ENCODE results near the gene CRYBA1.
"Not testable (repeated sequence)": the region's sequence is repeated elsewhere in the genome, so short reads cannot be mapped to it uniquely, and the experiment has no call there.

CRYBA1 gene, protein sequence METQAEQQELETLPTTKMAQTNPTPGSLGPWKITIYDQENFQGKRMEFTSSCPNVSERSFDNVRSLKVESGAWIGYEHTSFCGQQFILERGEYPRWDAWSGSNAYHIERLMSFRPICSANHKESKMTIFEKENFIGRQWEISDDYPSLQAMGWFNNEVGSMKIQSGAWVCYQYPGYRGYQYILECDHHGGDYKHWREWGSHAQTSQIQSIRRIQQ
- 0 reads per million in 2 experiments for total RNA-seq

DNA sequence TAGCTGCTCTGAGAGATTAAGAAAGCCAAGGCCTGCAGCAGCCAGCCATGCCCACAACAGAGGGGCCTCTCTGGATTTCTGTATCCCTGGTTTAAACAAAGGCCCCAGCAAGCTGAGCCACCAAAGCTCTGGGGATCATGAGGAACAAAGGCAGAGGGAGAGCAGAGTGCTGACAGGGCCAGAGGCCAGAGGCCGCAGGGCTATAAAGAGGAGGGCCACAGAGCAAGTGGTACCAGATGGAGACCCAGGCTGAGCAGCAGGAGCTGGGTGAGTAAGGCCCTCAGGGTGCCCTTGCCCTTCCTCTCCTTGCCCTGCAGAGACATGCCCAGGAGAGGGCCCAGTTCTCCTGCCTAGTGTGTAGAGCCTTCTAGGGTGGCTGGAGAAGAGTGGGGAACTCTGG lies at the start of gene CRYBA1:
TSS of gene CRYBA1 (plus strand) at position 232 of the 400 bp plus-strand sequence. CDS start at position 237, 5 bp downstream.
- DNase-seq (ENCODE audit: low read depth): no peak

DNA sequence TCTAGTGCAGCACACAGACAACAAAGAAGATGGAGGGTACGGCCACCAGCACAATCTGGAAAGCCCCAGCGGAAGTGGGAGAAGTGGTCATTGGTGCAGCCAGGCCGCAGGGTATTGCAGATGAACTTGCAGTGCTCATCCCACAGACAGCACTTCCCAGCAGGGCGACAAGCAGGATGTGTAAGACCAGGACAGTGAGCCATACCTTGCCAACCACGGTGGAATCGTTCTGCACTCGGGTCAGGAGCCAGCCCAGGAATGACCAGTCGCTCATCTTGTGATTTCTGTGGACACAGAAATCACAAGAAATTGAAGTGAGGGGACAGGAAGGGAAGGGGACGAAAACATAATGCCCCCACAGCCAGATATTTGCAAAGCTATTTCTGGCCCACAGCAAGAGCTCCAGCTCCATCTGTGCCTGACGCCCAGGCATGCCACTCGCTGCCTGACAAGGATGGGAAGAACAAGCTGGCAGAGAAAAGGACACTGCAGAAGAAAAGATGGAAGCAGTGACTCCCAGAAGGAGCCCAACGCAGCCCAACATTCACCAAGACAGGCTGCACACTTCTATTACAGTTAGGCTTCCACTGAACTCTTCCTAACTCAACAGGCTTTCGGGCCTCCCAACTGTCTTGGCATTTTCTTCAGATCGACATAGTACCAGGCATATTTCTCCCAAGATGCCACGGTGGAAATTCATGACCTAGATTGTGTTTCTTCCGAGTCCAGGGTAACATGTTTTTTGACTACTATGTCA lies 49.0 kb upstream of the CRYBA1 start:
- no peak for DNase-seq (ENCODE audit: low read depth)

DNA sequence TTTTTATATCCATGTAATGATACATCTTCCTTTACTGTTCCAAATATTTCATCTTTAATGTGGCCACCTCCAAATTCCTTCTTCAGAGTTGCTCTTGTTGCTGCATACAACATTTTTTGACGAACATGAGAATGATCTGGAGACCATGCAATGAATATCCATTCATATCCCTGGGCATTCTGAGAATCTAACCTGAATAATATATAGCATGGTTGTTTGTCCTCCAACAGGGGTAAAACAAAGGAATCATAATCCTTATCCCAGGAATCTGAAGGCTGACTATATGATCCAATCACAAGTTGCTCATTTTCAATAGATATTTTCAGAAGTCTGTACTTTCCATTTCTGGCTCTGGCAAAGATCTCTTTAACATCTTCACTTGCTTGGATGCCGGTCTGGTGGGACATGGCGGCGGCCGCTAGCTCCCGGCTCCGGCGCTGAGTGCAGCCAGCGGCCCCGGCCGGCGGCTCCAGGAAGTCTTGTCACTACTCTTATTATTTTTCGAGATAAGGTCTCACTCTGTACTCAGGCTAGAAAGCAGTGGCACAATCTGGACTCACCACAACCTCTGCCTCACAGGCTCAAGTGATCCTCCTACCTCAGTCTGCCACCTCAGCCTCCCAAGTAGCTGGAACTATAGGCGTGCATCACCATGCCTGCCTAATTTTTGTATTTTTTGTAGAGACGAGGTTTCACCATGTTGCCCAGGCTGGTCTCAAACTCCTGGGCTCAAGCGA lies 42.4 kb upstream of the CRYBA1 start:
- DNase-seq (ENCODE audit: low read depth): not testable (repeated sequence)

DNA sequence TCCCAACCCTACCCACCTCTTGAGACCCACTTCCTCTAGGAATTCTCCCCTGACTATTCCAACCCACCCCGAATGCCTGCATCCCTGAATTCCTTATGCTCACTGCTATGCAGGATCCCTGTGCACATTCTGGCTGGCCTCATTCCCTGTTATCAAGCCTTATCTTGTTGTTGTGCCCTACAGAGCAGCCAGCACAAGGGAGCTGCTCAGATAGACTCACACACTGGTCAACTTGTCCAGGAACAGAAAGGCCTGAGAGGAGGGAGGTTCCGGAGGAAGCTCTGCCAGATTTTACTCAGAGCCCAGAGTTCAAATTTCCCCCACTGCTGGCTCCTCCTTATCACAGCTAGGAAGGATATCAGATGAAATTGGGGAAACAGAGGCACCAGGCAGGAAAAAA lies 41.6 kb upstream of the CRYBA1 start:
- DNase-seq (ENCODE audit: low read depth): no peak

DNA sequence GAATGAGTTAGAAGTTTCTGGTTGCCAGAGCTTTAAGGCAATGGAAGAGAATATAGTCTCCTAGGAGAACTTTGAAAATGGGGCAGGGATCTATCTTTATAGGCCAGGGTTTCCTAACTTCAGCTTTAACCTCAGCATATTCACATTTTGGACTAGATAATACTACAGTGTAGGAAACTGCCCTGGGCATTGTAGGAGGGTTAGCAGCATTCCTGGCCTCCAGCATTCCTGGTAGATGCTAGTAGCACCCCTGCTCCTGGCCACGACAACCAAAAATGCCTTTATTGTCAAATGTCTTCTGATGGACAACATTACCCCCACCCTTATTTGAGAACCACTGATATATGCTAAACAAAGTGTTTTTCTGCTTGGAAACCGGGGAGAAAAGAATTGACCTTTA lies 38.7 kb upstream of the CRYBA1 start:
- DNase-seq (ENCODE audit: low read depth): no peak

DNA sequence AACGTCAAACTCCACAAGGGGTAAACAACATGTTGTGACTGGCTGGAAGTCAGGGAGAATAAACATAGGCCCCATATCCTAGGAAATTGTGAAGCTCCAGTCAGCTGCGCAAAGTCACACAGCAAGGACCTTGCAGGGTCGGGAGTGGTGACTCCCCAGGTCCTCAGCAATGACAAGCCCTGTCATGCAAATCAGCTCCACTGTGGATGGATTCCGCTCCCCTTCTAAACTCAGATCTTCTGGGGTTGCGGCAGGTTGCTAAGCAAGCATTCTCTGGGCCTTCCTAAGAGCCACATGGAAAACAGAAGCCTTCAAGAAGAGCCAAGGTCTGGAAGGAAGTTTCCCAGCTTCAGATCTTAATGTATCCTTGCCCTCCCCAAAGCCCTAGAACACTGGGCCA lies 37.6 kb upstream of the CRYBA1 start:
- DNase-seq (ENCODE audit: low read depth): no peak

DNA sequence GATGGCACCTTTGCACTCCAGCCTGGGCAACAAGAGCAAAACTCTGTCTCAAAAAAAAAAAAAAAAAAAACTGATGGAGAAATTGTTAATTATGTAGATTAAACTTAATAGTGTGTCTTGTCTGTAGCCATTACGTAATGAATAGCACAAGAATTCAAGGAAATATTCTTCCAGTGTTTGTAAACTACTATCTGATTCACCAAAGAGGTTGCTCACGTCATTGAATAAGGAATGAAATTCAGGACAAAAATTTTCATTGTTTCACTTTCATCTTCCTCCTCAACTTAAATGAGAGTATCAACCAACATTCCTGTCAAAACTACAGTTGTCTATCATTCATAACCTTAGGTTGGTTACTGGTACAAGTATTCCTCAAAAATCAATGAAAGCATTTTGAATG lies 35.8 kb upstream of the CRYBA1 start:
- no peak for DNase-seq (ENCODE audit: low read depth)

DNA sequence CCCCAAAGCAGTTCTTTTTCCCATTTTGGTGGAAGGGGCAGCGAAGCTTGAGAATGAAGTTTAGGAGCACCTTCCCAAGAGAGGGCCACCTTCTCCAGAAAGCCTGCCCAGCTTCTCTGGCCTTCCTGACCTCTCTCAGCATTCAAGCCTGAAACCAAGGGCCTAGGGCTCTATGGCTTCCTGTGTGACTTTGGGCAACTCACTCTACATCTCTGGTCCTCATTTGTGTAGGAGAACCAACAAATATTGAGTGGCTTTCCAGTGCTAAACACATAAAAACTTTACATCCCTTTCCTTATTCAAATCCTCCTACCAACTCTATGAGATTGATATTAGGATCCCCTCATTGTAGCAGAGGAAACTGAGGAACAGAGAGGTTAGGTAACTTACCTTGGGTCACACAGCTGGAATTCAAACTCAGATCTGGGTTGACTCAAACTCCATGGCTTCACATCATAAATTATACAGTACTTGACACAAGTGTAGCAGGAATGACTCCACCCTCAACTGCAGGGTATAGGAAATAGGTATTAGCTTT lies 34.5 kb upstream of the CRYBA1 start:
- no peak for DNase-seq (ENCODE audit: low read depth)

DNA sequence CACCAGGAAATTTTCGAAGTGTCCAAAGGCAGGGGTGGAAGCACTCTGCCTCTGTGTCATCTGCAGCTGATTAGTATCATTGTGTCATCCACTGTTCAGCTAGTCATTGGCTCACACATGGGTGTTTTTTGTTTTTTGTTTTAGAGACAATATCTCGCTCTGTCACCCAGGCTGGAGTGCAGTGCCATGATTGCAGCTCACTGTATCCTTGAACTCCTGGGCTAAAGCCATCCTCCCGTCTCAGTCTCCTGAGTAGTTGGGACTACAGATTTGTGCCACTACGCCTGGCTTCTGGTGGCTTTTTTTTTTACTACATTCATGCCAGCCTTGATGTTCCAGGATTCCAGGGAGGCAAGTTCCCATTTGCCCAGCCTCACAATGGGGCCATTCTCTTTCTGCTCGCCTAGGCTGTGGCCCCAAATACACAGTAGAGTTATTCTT lies 34.0 kb upstream of the CRYBA1 start:
- no peak for DNase-seq (ENCODE audit: low read depth)

DNA sequence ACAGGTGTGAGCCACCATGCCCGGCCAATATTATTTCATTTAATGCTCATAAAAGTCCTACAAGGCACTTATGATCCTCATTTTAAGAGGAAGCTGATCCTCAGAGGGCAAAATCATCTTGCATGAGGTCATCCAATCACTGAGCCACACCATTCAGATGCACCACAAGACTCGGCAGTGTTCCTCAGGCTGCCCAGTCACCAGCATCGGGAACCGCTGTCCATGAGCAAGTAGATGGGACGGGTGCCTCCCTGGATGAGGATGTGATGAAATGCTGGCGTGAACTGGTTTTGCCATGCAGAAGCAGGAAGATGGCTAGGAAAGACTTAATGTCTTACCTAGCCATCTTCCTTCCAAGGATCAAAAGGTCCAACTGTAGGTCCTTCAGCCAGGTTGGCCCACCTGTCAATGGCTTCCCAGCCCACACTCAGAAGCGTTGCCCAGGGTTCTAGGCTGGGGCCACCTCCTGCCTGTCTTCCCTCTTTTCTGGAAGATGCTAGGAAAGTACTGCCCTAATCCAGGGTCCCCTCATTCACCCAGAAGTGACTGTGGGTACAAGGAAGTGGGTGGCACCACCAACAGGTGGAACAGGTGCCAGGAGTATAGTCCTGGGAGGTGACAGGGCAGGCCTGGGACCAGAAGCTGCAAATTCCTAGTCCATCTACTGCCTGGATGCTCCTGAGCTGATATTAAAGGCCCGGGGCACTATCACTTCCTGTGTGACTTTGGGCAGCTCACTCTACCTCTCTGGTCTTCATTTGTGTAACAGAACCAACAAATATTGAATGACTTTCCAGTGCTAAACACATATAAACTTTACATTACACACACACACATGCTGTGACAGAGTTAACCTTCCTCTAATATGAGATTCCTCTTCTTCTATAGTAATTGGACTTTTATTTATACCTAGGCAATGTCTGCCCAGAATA lies 32.2 kb upstream of the CRYBA1 start:
- DNase-seq (ENCODE audit: low read depth): no peak

DNA sequence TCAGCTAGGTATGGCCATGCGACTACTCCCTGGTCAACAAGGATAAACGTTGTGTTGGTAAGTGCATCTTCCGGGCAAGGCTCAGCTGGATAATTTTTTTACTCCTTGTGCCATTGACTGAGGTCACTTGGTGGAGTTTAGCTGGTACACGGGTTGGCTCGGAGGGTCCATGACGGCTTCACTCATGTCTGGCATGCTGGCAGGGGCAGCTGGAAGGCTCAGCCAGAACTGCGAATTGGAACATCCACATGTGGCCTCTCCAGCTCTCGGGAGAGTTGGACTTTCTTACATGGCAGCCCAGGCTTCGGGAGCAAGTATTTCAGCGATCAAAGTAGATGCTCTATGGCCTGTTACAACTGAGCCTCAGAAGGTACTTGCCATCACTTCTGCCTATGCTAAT lies 31.5 kb upstream of the CRYBA1 start:
- no peak for DNase-seq (ENCODE audit: low read depth)

DNA sequence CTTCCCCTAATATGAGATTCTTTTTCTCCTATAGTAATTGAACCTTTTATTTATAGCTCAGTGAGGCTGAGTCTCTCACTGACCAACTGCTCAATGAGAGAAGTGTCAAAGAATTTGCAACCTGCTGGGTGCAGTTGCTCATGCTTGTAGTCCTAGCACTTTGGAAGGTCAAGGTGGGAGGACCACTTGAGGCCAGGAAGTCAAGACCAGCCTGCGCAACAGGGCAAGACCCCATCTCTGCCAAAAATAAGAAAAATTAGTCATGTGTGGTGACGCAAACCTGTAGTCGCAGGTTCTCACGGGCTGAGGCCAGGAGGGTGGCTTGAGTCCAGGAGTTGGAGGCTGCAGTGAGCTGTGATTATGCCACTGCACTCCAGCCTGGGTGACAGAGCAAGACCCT lies 30.9 kb upstream of the CRYBA1 start:
- no peak for DNase-seq (ENCODE audit: low read depth)

DNA sequence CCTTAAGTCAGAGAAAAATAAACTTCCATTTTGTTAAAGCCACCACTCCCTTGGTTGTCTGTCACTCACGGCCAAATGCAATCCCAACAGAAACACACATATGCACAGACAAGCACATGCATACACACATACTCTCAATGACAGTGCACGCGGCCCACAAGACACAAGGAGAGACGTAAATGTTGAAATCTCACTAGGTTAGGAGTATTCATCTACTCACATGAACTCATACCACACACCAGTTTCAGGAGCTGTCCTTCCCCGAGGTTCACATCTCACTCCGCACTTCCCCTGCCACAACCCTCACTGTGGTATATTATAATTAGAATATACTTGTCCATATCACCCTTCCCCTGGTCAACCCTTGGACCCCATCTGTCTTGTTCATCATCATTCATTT lies 30.5 kb upstream of the CRYBA1 start:
- DNase-seq (ENCODE audit: low read depth): no peak

DNA sequence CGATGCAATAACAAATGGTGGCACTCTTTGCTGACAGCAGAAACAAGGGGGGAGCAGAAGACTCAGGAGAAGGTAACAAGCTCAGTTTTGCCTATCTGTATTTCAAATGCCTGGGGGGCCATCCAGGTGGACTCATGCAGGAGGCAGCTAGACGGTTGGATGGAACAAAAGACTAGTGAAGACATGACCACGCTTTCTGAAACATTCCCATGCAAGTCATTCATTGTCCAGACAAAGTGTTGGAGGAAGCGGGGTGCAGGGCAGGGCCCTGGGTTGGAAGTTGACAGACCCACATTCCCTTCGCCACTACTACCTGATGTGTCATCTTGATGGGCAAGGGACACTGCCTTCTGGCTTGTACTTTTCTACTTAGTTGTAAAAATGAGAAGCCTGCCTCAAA lies 29.8 kb upstream of the CRYBA1 start:
- no peak for DNase-seq (ENCODE audit: low read depth)

DNA sequence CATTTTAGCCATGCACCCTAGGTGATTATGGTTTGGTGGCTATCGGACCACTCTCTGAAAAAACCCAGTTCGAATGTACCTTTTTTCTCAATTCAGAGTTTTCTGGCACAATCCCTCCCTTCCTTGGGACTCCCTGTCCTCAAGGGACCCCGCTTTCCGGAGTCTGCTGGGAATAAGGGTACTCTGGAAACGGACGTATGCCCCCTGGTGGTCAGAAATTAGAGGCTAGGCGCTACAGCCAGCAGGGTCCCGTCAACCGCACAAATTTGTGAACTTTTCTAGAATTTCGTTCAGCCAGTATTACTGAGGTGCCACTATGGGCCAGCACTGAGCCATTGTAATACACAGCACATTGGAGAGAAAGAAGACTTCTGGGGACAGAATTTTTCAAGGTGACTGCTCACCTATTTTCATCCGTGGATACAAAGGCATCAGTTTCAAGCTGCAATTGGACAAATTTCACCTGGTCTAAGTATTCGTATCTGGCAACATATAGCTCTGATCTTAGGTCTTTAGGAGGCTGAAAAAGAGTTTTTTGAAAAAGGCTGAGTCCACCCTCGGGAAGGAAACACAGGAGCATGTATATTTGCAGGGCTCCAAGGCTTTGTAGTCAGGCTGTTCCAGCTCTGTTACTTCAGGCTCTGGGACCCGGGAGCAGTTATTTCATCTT lies 27.1 kb upstream of the CRYBA1 start:
- peak; percentile 54 for DNase-seq (ENCODE audit: low read depth)

DNA sequence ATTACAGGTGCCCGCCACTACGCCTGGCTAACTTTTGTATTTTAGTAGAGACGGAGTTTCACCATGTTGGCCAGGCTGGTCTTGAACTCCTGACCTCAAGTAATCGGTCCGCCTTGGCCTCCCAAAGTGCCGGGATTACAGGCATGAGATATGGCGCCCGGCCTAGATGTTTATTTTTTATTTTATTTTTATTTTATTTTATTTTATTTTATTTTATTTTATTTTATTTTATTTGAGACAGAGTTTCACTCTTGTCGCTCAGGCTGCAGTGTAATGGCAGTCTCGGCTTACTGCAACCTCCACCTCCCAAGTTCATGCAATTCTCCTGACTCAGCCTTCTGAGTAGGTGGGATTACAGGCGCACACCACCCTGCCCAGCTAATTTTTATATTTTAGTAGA lies 25.3 kb upstream of the CRYBA1 start:
- DNase-seq (ENCODE audit: low read depth): not testable (repeated sequence)

DNA sequence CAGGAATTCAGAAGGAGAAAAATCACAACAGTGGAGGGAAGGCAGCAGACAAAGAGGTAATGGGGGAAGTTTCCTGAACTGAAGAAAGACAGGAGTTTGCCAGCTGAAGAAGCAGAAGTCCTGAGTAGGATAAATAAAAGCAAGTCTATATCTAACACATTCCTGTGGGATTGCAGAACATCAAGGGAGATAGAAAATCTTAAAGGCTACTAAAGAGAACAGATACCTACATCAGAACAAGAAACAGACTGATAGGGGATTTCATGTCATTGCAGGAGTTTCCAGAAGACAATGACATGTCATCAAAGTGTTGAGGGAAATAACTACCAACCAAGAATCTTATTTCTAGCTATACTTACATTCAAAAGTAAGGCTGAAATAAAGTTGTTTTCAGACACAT lies 21.3 kb upstream of the CRYBA1 start:
- DNase-seq (ENCODE audit: low read depth): no peak

DNA sequence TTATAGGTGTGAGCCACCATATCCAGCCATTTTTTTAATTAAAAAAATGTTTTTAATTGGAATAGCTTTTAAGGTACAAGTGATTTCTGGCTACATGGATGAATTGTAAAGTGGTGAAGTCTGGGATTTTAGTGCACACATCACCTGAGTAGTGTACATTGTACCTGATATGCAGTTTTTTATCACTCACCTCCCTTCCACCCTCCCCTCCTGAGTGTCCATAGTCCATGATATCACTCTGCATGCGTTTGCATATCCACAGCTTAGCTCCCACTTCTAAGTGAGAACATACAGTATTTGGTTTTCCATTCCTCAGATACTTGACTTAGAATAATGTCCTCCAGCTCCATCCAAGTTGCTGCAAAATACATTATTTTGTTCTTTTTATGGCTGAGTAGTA lies 13.4 kb upstream of the CRYBA1 start:
- DNase-seq (ENCODE audit: low read depth): no peak

DNA sequence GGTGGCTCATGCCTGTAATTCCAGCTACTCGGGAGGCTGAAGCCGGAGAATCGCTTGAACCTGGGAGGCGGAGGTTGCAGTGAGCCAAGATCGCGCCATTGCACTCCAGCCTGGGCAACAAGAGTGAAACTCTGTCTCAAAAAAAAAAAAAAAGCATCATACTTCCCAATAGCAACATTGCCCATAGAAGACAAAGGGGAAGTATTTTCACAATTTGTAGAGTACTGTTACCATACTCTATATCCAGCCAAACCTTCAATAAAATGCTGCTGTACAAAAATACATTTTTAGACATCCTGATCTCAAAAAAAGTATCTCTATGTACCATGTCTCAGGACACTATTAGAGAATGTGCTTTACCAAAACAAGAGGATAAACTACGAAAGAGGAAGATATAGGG lies 11.7 kb upstream of the CRYBA1 start:
- DNase-seq (ENCODE audit: low read depth): not testable (repeated sequence)

DNA sequence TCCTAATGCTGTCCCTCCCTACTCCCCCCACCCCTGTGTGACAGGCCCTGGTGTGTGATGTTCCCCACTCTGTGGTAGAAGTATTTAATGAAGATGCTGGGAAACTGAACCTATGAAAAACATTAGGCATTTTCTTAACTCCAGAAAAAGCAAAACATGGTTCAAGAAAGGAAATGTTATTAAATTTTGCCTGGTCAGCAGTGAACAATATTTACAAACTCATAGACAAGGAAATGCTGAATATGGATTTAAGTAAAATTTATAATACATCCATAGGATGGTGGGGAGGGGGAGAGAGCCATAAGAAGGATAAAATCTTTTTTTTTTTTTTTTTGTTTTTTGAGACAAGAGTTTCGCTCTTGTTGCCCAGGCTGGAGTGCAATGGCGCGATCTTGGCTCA lies 10.8 kb upstream of the CRYBA1 start:
- DNase-seq (ENCODE audit: low read depth): no peak
